HG03064 (cell line): ENCODE data around the gene UTP11.
A peak's percentile ranks its signal among the peaks of the same experiment; 100 is the strongest.
"Not testable (repeated sequence)": the region's sequence is repeated elsewhere in the genome, so short reads cannot be mapped to it uniquely, and the experiment has no call there.

Experiments used
- ATAC-seq: cut with Tn5 transposase; IDR thresholded peaks from one replicate; pipeline ENCODE4 v1.9.1; 2021; ENCODE audit warnings: low read depth; ENCODE audit not compliant: unreplicated experiment

Gene UTP11

DNA sequence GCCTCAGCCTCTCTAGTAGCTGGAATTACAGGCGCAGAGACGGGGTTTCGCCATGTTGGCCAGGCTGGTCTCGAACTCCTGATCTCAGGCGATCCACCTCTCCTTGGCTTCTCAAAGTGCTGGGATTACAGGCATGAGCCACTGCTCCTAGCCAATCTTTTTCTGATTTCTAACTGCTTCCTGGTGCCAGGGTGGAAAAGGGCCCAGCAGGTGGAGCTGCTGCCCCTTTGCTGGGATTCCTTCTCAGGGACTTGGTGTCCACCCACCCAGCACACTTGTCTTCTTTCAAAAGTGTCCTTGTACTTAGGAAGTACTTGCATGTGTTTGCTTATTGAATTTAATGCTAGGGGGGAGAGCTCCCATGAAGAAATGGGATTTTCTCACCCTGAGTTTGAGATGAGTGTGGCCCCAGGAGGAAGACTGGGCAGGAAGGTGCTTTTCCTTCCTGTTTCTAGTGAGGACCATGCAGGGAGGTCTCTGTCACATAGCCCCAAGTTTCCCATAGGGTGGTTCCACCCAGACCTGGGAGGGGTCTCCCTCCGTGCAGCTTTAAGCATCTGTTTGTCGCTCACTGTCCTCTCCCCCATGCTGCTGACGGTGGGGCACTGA lies 14.2 kb downstream of the UTP11 start:
- ATAC-seq = no peak

DNA sequence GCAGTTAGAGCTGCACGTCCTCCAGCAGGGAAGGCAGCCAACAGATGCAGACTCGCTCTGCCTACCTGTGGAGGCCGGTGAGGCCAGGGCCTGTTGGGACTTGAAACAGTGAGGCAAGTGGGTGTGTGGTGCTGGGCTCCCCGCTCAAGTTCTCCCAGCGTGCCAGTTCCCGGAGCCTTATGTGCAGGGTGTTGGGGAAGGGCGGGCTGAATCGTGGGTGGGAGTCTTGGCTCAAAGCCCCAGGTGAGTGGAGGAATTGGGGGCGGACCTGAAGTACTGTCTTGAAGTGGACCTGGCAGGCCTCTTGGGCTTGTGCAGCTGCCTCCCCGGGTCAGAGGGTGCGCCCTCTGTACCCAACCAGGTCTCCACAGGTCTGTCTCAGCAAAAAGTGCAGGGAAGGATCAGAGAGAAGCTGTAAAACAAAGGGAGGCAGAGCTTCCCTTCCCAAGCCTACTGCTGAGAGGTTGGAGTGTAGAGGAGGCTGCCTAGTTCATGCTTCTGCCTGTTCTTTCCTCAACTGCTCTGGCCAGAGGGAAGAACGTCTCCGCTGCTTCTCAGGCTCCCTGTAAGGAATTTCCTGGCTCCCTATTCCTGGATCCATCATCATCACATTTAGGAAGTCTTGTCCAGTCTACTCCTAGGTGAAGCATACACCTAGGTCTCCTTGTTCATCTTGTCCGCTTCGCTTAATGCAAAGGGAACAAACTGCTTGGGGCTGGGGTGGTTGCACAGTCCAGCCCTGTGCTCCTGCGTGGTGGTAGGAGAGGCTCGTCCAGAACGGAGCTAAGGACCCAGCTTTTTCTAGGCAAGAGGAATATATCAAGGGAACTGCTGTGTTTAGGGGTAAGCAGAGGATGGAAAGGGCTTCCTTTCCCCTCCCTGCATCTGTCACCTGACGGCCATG lies 14.9 kb downstream of the UTP11 start:
- no peak for ATAC-seq

DNA sequence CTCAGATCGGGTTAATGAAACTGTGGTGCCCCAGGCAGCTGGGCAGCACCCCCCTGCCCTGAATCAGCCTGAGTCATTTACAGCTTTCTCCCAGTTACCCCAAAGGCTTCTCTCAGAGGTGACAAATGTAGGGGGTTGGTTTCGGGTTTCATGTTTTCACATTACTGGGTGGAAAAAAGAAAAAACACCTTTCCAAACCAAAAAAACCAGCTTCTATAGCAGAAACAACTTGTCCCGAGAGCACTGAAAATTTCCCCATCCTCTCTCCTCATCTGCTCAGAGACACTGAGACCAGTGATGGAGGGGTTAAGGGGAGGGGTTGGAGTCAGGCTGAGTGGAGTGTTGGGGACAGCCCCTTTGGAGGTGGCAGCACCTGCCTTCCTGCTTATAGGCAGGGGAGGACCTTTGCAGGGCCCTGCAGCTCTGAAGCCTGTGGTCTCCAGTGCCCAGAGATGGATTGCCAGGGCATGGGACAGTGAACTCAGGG lies 15.6 kb downstream of the UTP11 start:
- peak; percentile 60 for ATAC-seq

DNA sequence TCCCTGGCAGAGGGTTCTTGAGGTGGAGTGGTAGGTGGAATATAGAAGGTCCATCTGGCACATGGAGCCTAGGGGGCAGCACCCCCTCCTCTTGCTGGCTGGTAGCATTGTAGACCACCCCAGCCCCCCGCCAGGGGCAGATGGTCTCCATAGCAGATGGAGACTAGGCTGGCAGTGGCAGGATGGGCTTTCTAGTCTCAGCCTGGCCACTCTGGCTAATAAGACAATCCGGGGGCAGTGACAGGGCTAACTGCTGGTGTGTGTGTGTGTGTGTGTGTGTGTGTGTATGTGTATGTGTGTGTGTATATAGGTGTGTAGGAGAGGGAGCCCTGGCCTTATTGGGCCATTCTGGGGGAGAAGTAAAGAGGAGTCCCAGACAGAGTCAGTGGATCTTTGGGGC lies 16.1 kb downstream of the UTP11 start:
- no peak for ATAC-seq

DNA sequence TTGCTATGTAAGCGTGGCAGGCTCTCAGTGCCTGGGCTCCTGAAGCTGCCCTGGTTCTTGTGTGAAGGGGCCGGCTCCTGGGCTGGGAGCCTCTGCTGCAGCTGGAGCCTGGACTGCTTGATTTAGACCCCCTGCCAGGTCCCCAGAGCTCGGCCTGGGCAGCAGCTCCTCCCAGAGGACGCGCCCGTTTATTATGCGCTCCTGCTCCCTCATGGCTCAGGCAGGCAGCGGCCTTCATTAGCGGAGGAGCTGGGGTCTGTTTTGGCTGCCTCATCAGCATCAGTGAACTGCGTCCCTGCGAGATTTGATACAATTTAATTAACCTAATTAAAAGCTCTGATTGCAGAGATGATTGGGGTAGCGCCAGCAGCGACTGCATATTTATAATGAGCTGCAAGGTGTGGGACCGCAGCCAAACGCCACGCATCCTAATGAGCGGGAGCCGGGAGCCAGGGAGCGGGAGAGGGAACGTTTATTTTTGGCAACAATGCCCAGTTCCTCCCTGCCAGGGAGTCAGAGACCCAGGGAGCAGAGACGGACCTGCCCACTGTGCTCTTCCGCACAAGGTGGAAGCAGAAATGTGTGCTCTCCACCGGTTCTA lies 16.6 kb downstream of the UTP11 start:
- no peak for ATAC-seq

DNA sequence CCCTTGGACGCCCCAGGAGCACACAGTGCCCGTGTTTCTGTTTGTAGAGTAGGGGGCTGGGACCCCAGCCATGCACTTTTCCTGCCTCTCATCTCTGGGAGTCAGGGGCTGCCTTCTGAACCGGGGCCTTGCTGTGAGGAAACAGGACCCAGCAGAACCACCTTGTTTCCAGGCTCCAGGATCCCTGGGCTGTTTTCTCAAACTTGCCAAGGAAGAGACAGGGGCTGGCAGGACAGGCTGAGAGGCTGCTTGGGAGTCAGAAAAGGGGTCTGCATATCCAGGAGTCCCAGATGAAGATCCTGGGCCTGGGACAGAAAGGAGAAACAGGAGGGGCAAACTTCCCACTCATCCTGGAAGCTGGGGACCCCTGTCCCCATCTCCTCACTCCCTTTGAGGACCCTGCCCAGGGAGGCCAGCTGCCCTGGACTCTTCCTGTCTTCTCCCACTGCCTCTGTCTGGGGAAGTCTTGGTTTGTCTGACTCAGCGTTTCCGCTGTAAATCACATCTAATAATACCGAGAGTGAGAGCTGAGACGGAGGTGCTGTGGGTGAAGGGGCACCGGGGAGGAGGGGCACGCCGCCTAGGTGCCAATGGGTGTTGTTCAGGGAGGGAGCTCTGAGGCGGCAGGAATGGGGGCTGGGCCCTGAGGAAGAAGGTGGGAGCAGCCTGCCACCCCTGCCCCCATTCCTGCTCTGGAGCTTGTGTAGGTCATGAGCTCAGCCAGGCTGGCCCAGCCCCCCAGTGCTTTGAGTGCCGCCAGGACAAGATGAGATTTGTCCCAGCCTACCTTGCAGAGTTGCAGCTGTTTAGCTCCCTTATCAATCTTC lies 17.4 kb downstream of the UTP11 start:
- no peak for ATAC-seq

DNA sequence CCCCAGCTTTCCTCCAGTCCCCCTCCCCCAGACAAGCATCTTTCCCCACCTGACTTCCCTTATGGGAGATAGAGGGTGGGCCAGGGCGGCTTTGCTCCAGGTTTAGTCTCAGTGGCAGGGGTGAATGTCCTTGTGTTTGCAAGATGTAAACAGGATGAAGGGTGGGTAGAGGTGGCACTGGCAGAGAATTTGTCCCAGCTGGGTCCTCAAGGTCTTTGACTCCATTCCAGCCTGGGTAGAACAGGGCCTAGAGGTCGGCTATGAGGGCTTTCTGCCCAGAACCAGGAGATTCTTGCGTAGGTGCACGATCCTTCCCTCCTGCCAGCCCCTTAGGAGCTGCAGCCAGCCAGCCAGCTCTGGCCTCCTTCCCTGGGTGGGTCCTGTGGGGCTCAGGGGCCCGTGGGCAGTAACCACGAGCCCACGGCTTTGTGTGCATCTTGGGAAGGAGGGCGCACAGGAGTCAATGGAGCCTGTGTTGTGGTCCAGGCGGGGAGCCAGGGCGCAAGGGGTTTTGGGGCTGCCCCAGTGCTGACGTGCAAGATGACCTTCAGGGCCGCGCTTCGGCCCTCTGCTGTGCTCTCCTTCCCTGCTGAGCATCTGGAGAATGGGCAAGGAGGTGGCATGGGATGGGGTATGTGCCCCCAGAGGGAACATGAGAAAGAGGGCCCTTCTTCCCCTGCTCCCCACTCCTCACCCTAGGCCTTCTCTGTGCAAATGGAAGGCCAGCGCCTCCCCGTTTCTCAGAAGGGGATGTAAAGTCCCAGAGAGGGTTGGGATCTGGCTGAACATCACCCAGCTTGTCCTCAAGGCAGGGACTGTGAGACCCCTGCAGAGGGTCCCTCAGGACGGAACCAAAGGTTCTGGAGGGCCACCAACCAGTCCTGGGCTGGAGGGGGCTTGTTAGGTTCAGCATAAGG lies 18.3 kb downstream of the UTP11 start:
- ATAC-seq = no peak

DNA sequence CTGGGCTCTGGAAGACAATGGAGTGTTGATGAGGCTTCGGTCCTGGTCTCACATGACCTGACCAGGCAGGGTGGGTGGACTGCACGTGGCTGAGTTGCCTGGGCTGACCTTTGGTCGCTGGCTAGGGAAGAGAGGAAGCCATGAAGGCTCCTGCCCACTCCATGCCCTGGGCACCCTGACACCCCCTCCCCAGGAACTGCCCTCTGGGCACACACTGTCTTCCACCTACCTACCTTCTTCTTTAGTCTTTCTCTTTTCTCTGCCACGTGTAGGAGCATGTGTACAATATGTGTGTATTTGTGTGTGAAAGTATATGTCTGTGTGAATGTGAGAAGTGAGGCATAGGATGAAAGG lies 19.0 kb downstream of the UTP11 start:
- ATAC-seq = no peak

DNA sequence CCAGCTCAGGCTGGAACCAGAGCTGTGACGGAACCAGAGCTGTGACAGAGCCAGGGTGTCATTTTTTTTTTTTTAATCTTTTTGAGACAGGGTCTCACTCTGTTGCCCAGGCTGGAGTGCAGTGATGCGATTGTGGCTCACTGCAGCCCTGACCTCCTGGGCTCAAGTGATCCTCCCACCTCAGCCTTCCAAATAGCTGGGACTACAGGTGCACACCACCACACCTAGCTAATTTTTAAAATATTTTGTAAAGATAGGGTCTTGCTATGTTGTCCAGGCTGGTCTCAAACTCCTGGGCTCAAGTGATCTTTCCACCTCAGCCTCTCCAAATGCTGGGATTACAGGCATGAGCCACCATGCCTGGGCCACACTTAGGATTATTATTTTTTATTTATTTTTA lies 20.5 kb downstream of the UTP11 start:
- ATAC-seq = not testable (repeated sequence)

DNA sequence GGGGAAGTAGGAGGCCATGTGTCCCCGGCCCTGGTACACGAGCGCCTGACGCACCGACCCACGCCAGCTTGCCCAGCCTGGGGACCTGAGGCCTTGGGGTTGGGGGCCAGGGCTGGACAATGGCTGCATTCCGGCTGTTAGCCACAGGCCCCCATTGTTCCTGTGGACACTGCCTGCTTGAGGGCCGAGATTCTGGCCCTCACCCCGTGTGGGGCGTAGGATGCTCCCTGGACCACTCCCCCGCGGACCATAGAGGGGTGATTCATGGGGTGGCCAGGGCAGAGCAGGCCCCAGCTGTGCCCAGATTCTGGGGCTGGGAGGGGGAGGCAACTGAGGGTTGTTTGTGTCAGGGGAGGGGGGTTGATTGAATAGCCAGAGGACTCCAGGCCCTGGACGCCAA lies 22.3 kb downstream of the UTP11 start:
- no peak for ATAC-seq

DNA sequence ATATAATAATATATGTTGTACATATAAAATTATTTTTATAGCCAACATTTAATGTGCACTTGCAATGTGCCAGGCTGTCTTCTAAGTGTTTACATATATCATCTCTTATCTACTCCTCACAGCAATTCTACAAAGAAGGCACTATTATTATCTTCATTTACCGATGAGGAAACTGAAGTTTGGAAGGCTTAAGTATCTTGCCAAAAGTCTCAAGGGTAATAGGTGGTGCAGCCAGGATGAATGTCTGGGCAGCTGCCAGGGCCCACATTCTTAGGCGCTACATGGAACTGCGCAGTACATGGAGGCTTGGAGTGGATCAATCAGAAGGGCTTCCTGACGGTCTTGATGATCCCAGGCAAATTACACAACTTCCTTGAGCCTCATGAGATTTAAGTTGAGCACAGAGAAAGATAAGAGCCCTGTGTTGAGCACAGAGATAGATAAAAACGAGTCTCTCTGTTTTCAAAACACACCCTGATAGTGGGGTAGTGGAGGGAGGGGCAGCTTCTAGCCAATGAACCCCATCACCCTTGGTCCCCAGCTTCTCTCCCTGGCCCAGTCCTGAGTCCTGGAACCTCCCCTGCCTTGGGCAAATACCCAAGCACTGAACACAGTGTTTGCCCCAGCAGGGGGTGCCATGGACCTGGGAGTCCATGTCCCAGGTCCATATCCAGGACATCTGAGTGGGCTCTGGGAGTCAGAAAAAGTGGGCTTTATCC lies 24.8 kb downstream of the UTP11 start:
- no peak for ATAC-seq

DNA sequence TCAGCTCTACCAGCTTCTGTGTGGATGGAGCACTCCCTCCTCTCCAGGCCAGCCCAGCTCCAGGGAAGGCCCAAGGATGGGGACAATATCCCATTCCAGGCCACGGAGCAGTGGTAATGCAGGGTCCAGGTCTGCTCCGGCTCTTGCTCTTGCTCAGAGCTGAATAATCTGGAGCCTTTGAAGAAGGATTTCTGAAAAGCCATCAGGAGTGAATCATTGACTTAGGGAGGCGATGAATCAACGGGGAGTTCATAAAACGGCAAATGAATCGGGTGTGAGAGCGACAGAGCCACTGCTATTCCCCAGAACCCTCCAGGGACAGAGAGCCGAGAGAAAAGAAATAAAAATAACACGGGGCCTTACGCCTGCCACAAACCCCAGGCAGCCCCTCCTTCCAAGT lies 26.3 kb downstream of the UTP11 start:
- no peak for ATAC-seq

DNA sequence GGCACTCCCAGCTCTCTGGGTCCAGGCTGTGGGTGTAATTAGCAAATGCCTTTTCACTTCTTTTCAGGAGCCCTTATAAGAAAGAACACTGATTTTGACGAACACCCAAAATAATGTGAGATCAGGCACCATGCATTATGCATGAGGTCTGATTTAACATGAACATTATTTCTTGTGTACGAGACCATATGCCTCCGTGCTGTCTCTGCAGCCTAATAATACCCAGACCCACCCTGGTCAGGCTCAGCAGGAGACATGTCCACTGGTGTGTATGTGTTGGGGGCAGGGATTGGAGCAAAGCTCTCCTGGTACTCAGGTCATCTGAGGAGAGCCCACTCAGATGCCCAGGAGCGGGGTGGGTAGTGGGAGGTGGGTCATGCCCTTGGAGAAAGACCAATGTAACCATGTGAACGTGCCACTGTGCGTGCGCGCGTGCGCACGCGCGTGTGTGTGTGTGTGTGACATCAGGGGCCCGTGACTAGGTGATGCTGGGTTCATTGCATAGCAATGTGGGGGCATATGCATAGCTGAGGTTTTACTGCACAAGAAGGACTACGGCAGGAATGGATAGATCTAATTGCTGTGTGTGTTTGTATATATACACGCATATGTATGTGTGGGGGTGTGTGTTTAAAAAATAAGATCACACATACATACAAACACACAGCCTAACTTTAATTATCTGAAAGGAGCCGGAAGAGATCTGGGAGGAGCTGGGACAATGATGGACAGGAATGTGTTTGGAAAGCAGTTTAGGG lies 27.0 kb downstream of the UTP11 start:
- ATAC-seq = no peak

DNA sequence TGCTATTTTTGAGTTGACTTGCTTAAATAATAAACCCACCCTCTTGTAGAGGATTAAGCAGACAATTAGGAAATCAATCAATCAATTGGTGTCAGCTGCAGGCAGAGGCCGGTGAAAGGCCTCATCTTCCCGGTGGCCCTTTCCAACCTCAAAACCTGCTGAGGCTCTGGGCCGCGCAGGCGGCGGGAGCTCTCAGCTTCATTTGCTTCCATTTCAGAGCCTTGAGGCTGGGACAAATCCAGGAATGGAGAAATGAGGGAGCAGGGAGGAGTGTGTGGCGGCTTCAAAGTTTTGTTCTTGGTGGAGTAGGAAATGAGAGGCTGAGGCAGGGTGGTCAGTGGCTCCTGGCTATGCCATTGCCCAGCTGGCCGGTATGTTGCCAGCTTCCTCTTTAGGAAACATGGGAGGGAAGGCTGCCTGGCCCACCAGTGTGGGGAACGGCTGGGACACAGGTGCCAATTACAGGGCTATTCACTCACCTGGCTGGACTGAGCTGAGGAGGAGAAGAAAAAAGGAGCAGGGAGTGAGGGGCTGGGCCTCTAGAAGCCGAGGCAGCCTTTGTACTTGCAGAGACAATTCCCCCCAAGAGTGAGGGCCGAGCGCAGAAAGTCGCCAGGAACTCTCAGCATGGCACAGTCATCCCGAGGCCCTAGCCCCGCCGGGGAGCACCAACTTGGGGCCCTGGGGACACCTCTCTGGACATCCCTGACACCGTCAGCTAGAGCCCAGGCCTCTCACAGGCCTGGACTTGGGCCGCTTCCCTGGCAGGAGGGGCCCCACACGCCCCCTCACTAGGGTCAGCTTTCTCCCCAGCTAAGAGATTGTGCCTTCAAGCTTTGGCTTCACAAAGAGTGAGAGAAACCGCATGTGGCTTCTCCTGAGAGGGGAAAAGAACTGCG lies 29.7 kb downstream of the UTP11 start:
- ATAC-seq = no peak

DNA sequence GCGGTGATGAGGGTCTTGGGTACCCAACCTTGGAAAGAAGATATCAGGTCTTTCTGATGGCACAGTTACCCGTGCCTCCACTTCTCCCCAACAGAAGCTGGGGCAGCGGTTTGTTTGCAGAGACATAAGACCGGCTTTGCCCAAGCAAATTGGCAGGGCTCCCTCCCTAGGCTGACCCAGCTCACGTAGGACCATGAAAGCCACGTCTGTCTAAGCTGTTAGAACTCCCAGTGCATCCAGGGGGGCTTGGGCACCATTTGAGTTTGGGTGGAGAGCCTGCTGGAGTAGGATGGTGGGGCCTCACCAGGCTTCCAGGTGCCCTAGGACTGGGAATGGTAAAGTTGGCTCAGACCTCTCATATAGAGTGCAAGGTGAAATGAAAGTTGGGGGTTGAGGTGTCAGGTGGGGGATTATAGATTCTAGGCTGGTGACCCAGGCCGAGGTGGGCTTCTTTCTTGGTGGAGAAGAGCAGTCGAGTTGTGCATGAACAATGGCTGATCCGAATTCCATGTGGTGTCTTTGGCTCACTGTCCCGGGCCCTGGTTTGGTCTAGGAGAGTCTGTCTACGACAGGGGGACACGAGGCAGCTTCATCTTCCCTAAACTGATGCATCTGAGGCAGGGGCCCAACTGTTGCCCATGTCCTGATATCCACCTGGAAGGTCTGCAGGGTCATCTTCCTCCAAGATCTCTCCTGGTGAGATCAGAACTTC lies 30.7 kb downstream of the UTP11 start:
- ATAC-seq = no peak

DNA sequence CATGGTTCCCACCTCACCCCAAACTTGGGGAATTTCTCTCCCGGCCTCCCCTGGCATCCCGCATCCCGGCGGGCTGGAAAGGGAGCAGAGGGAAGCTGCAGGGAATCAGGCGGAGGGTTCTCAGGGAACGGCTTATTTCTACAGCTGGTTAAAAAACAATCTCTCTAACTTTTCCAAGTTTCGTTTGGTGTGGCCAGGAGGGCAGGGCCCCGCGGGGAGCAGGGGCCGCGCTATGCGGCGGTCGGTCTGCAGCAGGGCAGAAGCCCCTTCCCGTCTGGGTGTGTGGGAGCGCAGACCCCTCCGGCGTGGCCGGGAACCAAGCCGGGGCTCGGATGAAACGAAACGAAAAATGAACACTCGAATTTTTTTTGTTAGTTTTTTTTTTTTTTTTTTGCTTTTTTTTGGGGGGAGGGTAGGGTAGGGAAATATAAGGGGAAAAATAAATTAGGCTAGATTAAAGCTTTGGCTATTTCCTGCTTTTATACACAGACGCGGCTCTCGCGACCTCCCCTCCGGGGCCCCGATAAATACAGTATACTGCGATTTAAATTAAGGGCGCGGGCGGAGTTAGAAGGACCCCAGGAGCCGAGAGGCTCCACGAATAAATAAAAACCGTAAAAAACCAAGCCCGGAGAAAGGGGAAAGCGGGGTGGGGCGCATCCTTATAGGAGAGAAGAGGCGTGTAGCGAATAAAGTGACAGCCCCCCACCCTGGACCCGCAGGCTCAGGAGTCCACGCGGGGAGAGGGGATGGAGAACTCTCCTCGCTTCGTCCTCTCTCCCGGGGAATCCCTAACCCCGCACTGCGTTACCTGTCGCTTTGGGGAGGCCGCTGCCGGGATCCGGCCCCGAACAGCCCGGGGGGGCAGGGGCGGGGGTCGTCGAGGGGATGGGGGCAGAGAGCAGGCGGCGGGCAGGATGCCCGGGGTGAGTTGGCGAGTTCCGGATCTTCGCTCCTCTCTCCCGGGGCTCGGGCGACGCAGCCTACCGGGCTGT lies 32.0 kb downstream of the UTP11 start:
- no peak for ATAC-seq
